Ureter (tissue), 1 donor: ENCODE measurements around the gene SH2D5. TPM values are rescaled to one million over a fixed set of nuclear protein-coding genes. Genes with fewer than 3 reads are reported as not detected.
A peak's percentile ranks its signal among the peaks of the same experiment; 100 is the strongest.
"Not testable (repeated sequence)": the region's sequence is repeated elsewhere in the genome, so short reads cannot be mapped to it uniquely, and the experiment has no call there.

Experiments used
- DNase-seq: peaks from one replicate; pipeline ENCODE4 v3.0.0-alpha.2; 2020; ENCODE audit warnings: low spot score
- total RNA-seq: library from RNA; stranded (reverse); gene quantifications from one replicate; pipeline ENCODE4 v1.2.4, GENCODE V29; 2023
- donor health status: DM: yes; HTN: yes; CAD: no.

The SH2D5 gene
- total RNA-seq, 1 donor from 2014 or later: 0.49 TPM

DNA sequence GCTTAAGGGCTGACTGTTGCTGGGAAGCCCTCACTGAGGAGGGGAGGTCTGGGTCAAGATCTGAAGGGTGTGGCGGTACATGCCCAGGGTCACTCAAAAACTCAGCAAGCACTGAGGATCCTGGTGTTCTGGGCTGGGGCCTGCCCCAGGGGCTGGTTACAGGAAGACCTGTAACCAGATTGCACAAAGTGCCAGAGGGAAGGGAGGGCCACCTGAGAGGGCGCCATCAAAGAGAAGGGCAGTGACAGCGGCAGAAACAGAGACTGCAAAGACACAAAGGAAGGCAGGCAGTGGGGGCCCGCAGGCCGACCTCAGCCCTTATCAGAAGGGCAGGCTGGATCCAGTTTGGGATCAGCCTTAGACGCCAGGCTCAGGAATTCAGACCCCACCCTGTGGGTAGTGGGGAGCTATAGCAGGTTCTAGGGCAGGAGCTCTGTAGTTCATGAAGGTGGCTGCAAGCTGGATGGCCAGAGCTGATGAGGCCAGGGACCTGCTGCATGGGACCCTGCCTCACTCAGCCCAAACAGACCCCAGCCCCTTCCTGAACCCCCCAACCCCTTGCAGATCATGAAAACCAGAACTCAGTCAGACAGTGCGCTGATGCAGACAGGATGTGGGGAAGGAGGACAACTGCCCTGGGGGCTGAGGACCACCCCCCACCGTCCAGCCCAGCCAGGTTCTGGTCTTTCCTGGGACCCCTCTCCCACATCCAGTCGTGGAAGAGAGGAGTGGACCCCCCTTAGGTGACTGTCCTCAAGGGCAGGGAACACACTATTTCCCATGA, 3.9 kb downstream of the SH2D5 start:
- peak; percentile 35 for DNase-seq

GRCh38 chr1:20727746-20728316, 4.7 kb downstream of the SH2D5 start:
- peak; percentile 38 for DNase-seq

- peak; percentile 42 for DNase-seq
Observed at GRCh38 chr1:20726932-20727745, 5.4 kb downstream of the SH2D5 start.

DNA sequence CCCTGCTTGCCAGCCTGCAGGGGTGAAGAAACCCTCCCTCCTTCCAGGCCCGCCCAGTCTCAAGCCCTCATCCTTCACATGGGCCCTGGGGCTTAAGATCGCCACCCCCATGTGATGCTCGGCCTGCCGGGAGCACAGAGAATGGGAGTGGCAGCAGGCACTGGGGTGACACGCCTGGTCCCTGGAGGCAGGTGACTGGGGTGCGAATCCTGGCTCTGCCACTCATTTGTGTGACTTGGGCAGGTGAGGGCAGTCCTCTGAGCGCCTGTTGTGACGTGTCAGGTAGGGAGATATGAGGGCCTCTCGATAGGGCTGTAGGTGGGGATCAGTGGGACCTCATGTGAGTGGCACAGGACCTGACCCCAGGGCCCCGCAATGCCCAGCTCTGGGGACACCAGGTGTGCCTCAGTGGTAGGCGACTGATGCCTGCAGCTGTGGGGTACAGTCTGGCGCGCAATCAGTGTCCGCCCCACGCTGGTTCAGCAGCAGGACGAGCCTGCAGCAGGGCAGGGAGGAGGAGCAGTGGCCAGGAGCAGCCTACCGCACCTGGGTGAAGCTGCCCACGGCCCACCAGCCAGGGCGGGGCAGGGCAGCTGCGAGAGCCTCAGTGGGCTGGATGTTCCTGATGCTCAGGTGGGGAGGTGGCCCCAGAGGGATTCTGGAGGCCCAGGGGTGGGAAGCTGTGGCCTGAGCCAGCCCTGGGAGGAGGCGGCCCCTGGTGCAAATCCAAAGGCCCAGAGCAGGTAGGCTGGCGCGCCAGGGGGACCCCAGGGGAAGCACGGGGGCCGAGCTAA, 6.2 kb downstream of the SH2D5 start:
- DNase-seq: peak; percentile 38

DNA sequence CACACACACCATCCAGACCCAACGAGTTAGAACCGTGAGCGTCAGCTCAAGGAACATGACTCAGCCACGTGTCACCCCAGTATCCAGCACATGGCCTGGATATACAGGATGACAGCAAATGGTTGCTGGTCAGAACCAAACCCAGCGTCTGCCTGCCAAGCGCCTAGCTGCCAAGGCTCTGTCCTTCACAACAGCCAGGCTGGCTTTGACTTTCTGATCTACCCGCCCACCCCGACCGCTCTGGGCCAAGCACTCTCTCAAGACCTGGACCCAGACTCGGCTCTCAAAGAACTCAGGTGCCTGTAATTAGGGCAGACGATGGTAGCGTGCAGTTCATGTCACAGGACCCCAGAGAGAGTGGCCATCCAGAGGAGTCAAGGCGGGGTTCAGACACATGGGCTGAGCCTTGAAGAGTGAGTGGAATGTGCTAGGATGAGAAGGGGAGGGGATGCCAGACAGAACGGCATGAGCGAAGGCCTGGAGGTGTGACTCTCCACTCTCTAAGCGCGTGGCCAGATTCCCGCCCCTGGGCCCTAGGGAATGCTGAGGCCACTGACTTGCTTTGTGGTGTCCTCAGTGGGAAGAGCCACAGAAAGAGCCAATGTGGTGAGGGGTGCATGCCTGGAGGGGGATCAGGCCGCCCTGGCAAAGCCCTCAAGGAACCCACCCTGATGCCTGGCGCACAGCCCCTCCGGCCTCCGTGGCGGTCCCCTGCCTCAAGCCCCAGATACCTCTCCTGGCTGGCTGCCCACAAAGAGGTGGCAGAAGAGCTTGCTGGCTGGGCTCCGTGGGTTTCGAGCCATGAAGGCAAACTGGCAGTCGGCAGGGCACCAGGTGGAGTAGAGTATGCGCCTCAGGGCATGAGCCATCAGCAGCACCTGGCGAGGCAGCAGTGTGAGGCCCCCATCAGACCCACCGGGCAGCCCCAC, 7.0 kb downstream of the SH2D5 start:
- DNase-seq: peak; percentile 39

- peak; percentile 35 for DNase-seq
Observed at GRCh38 chr1:20724364-20725188, 7.9 kb downstream of the SH2D5 start.

GRCh38 chr1:20723537-20724363, 8.8 kb downstream of the SH2D5 start:
- peak; percentile 37 for DNase-seq

DNA sequence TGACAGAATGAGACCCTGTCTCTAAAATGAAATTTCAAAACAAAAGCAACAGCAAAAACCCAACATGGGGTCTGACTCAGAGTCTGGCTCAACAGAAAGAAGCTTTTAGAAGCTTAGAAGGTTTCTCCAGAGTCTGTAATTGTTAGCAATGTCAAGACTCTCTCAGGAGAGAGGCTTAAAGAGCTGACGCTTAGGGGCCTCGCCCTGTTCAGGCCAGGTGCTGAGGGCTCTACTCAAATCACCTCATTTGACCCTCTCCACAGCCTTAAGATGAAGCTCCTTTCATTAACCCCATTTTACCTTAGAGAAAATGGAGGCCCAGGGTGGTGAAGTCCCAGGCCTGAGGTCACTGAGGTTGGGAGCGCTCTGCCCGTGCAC, 9.4 kb downstream of the SH2D5 start:
- no peak for DNase-seq

DNA sequence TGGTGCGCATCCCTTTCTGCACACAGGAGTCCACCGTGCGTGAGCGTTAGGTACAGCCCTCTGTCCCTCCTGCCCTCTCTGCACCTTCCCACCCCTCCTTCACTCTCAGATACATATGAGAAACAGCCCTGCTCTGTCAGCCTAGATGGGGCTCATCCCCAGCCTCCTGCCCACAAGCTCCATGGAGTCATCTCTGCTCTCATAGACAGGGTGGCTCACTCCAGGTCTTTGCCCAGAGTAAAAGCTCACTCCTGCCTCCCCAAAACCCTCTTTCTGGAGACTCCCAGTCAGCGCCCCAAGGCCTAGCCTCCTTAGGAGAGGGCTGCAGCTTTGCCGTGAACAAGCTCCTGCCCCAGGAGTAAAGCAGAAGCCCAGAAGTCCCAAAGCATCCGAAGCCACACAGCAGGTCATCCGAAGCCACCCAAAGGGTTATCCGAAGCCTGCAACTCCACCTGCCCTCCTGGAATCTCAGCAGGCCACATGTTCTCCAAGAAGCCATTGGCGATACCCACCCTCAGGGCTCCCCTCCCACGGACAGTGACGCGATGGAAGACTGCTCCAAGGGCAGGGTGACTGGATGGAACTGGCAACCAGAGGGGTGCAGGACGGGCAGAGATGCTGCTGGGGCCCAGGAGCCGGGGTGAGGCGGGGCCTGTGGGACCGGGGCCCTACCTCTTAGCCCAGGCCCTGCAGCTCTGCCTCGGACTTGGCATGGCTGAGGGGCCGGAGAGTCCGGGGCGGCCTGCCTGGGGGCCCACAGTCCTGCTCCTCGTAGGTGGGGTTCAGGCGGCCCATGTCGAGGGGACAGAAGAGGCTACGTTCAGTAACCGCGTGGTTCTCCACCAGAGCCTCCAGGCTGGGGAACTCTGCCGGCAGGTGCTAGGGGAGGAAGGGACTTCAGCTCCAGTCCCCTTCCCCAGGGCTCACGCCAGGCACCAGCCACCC, 11.1 kb downstream of the SH2D5 start:
- peak; percentile 38 for DNase-seq

DNA sequence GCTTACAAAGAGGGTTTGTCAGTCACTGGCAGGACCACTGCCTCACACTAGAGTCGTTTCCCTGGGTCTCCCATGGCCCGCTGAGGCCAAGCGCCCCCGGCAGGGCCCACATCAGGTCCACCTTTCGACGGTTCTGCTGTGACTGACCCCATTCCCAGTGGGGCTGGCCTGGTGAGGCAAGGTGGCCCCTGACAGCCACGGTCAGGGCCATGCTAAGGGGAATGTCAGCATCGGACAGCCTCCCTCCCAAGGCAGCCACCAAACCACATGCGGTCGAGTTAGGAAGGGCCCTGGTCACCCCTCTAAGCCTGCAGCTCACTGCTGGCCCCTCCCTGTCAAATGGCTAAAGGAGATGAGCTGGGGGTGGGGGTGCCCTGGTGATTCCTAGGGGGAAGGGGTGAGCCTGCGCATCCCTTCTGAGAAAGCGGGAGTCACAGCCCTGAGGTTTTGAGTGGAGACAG, 11.8 kb downstream of the SH2D5 start:
- no peak for DNase-seq

DNA sequence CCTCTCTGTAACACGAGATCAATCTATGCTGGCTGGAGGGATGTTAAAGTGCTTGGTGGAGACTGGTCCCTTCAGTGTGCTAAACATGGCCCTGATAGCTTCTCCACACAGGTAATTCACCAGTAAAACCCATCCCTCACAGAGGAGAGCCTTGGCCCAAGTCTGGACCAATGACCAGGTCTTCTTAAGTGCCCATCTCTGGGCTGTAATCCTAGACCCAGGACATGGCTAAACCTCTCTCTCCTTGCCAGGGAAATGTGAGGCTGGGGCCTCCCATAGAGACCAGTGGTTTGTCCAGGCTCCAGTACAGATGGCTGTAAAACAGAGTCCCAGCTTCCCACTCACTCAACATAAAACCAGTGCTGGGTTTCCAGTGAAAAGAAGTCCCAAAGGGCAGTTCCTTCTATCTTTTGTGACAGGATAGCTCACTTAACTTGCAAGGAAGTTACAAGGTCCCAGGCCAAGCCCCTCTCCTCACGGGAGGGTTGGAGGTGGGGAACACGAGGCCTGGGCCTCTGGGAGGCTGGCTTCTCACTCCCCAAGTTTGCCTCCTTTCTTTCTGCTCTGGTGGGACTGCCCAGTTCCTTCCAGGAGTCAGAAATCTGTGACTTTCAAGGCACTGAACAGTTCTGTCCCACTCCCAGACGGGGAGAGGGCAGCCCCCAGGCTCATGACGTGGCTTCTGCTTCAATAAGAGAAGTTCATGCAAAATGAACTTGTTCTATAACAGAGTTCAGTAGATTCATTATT, 12.5 kb downstream of the SH2D5 start:
- no peak for DNase-seq

GRCh38 chr1:20719261-20719660, 13.2 kb downstream of the SH2D5 start:
- DNase-seq: no peak

GRCh38 chr1:20718343-20718882, 14.1 kb downstream of the SH2D5 start:
- DNase-seq: not testable (repeated sequence)

DNA sequence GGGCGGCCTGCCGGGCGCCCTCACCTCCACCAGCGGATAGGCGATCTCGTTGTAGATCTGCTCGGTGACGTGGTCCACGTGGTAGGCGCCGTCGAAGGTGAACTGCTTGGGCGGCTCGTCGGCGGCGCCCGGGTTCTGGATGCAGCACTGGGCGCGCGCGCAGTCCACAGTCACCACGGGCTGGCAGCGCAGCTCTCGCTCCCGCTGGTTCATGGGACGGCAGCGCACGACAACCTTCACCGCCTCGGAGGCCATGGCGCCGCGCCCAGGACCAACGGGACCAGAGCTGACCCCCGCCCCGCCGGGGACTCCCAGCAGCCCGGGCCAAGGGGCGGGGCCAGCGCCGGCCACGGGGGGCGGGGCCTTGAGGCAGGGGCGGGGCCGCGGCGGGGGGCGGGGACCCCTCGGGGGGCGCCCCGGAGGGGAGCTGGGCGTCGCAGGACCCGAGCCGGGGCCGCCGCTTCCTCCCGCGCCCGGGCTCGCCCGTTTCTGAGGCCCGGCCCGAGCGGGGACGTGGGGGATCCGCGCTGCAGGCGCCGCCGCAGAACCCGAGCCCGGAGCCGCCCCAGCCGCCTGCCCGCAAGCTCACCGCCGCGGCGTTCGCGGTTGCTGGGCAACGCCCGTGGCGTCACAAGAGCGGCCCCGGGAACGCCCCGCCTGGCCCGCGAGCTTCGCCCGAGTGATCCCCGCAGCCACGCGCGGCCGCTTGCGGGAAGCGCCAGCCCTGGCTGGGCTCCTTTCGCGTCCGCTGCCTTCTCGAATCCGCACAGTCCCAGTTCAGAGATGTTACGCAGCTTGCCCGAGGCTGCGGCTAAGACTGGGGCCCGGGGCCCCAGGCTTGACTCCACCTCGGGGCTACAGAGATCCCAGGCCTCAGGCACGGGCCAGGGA, 14.8 kb downstream of the SH2D5 start, which contains the start of gene KIF17:
KIF17 (minus strand) TSS at position 556 of the 891 bp plus-strand sequence; CDS start at position 255, 301 bp downstream.
- no peak for DNase-seq

DNA sequence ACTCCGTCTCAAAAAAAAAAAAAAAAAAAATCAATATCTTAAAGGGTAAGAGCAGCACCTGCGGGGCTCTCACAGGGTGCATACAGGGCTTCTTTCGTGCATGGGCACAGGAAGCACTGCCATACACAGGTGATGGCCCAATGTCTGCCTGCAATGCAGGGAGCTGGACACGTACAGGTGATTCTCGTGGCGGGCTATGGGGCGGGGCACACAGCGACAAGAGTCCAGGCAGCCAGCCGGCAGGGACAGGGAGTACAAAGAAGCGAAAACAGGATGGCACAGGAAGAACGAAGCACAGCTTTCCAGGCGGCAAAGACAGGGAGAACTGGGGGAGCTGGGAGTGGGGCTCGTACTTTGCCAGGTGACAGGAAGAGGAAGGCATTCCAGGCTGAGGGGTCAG, 16.3 kb downstream of the SH2D5 start:
- DNase-seq: no peak
